Adrenal gland (tissue), 12 donors: ENCODE measurements around the gene RTKN2. TPM values are rescaled to one million over a fixed set of nuclear protein-coding genes. Genes with fewer than 3 reads are reported as not detected.

Experiments
- DNase-seq, 7 donors: peaks; one replicate each; pipeline ENCODE4 v3.0.0-alpha.2; 2019 to 2020
- H3K27ac ChIP-seq, 5 donors: fragments of 200-600 bp; sonication (generic) in 4 of 5; 1 replicate in 3 of 5; 2 replicates in 2 of 5; pipeline versions ENCODE4 v1.5.1 to v1.8.0; 2016 to 2020; ENCODE audit warnings: mild to moderate bottlenecking in 1 of 5
- H3K27me3 ChIP-seq: fragments of 200-600 bp; 2 replicates; pipeline ENCODE4 v1.8.0; 2021
- H3K36me3 ChIP-seq, 2 donors: fragments of 200-600 bp; replicated peaks in 1 of 2; 1 replicate in 1 of 2; 2 replicates in 1 of 2; pipeline versions ENCODE4 v1.5.1 to v1.8.0; 2018 to 2022
- H3K4me1 ChIP-seq, 2 donors: fragments of 200-600 bp; replicated peaks in 1 of 2; 1 replicate in 1 of 2; 2 replicates in 1 of 2; pipeline versions ENCODE4 v1.5.1 to v1.8.0; 2018 to 2021
- H3K4me3 ChIP-seq, 4 donors: fragments of 200-600 bp; sonication (generic) in 3 of 4; one replicate each; pipeline ENCODE4 v1.5.1; 2016 to 2018
- H3K9me3 ChIP-seq, 3 donors: fragments of 200-600 bp; sonication (generic) in 1 of 3; replicated peaks in 1 of 3; 1 replicate in 2 of 3; 2 replicates in 1 of 3; pipeline versions ENCODE4 v1.5.1 to v1.8.0; 2016 to 2021
- CTCF ChIP-seq, 6 experiments: fragments of 450-650 bp in 4 of 6; fragments of 200-600 bp in 2 of 6; sonication (generic) in 1 of 6; IDR thresholded peaks; 1 replicate in 5 of 6; 2 replicates in 1 of 6; pipeline versions ENCODE4 v1.5.1 to v1.8.0; 2016 to 2021; ENCODE audit warnings: antibody characterized with exemption in 6 of 6, mild to moderate bottlenecking in 2 of 6, moderate library complexity in 1 of 6
- POLR2A ChIP-seq, 2 donors: fragments of 450-650 bp; IDR thresholded peaks; one replicate each; pipeline ENCODE4 v1.6.1; 2017; ENCODE audit warnings: antibody characterized with exemption in 2 of 2, mild to moderate bottlenecking in 2 of 2, moderate library complexity in 1 of 2
- intact Hi-C, 2 donors: fragments of 100-400 bp; cut with DNase I; formaldehyde crosslinking; loops; one replicate each; pipeline versions ENCODE4 v1.14.1 to v1.15.0; 2022 to 2023
- polyA plus RNA-seq, 3 donors: library from polyadenylated mRNA; stranded (reverse); fragments of 200-250 nt in 2 of 3; fragments of 350-450 nt in 1 of 3; fragmentation: Illumina TruSeq in 1 of 3; extraction: RNeasy Lipid Tissue Mini Kit (QIAGEN cat#74804) in 1 of 3; gene quantifications; one replicate each; pipeline ENCODE4 v1.2.3, GENCODE V29; 2013 to 2014
- total RNA-seq, 9 donors: library from RNA; depleted of rRNA in 4 of 9; stranded (reverse); fragments of >200 nt in 4 of 9; fragments of 120-200 nt in 1 of 9; fragmentation: NEBNext Ultra II Directional in 1 of 9; extraction: Animal tissue kit (Norgen Biotek cat#: 25700) in 1 of 9; gene quantifications; one replicate each; pipeline versions ENCODE4 v1.1.0 to v1.2.4, GENCODE V29; 2013 to 2023
- donor health status: healthy with polysubstance abuse.
- donor health status: Bipolar disorder and iron deficiency.
- donor health status: DM: yes; HTN: yes; CAD: no.
- donor health status: DM: no; HTN: no; CAD: no.
- donor health status: DM: no; HTN: no; CAD: no.
- donor health status: DM: yes; HTN: yes; CAD: no.

Gene RTKN2
- total and polyA plus RNA-seq, 12 donors: 0.07 to 3.4 (median 0.09) TPM; not detected in 4

- intact Hi-C loops: no loop called here
- Histone ChIP-seq H3K4me3 (no peak overlapping the region), H3K27ac (no peak overlapping the region), H3K27me3 (no peaks in the 10 kb centered on the region), H3K36me3 (no peaks in the 10 kb centered on the region), H3K4me1 (no peaks in the 10 kb centered on the region), H3K9me3 (no peaks in the 10 kb centered on the region)
- DNase-seq: no peak
- TF ChIP-seq POLR2A (IDR thresholded peaks at IDR 0.05) (no peak), CTCF (IDR thresholded peaks at IDR 0.05) (no peak)
Measured at GRCh38 chr10:62133618-62134017, 135.0 kb downstream of the RTKN2 start.

Other genes starting within 250 kb of the RTKN2 start
- 1 to 10 TPM in 2 of 9 donors, under 1 TPM in 5, not detected in 2; 0.11 to 1.7 (median 0.32) TPM for gene ZNF365, start 105.5 kb upstream of the RTKN2 start, total RNA-seq
- 1 to 10 TPM in 2 of 3 donors, under 1 TPM in 1; 0.54 to 2.3 (median 1.7) TPM for gene ZNF365, start 105.5 kb upstream of the RTKN2 start, polyA plus RNA-seq